Inflammatory macrophage treated with lipopolysaccharide for 1 hour (primary cell): ENCODE data around the gene TPM1.

Experiments used
- DNase-seq, 2 donors: peaks; one replicate each; pipeline ENCODE4 v3.0.0-alpha.2; 2020 to 2022

The TPM1 gene

GRCh38 chr15:63018639-63019038, 23.9 kb upstream of the TPM1 start:
- DNase-seq = no peak

- no peak for DNase-seq
Measured at GRCh38 chr15:63019511-63020109, 22.9 kb upstream of the TPM1 start.

- DNase-seq = no peak
Measured at GRCh38 chr15:63020128-63020527, 22.4 kb upstream of the TPM1 start.

GRCh38 chr15:63020759-63021430, 21.7 kb upstream of the TPM1 start:
- DNase-seq = no peak

- DNase-seq = no peak
Measured at GRCh38 chr15:63022181-63022580, 20.4 kb upstream of the TPM1 start.

- DNase-seq = no peak
Measured at GRCh38 chr15:63022663-63023062, 19.9 kb upstream of the TPM1 start.

GRCh38 chr15:63023351-63023945, 19.1 kb upstream of the TPM1 start:
- DNase-seq = no peak

- no peak for DNase-seq
Measured at GRCh38 chr15:63025460-63025859, 17.1 kb upstream of the TPM1 start.

- no peak for DNase-seq
Measured at GRCh38 chr15:63027646-63028045, 14.9 kb upstream of the TPM1 start.

- no peak for DNase-seq
Measured at GRCh38 chr15:63028442-63029110, 14.0 kb upstream of the TPM1 start.

GRCh38 chr15:63029676-63030075, 12.9 kb upstream of the TPM1 start:
- DNase-seq = no peak

- peak; percentile 29 to 64 for DNase-seq
Measured at GRCh38 chr15:63030101-63030551, 12.4 kb upstream of the TPM1 start.

- no peak for DNase-seq
Measured at GRCh38 chr15:63034578-63034977, 8.0 kb upstream of the TPM1 start.

GRCh38 chr15:63035253-63035652, 7.3 kb upstream of the TPM1 start:
- no peak for DNase-seq

- no peak for DNase-seq
Measured at GRCh38 chr15:63035977-63036376, 6.6 kb upstream of the TPM1 start.

- DNase-seq = no peak
Measured at GRCh38 chr15:63037976-63038720, 4.4 kb upstream of the TPM1 start.

GRCh38 chr15:63038926-63039673, 3.4 kb upstream of the TPM1 start:
- no peak for DNase-seq

GRCh38 chr15:63039811-63040210, 2.7 kb upstream of the TPM1 start:
- no peak for DNase-seq

GRCh38 chr15:63040509-63040908, 2.0 kb upstream of the TPM1 start:
- DNase-seq = no peak

GRCh38 chr15:63040954-63041353, 1.6 kb upstream of the TPM1 start:
- no peak for DNase-seq

- no peak for DNase-seq
Measured at GRCh38 chr15:63041402-63041973, 1.1 kb upstream of the TPM1 start.

- DNase-seq = peak in 1 of 2 donors; percentile 2
Measured at GRCh38 chr15:63042877-63043334, 359 bp downstream of the TPM1 start.
